ENCODE data around the gene EYS. TPM values are rescaled to one million over a fixed set of nuclear protein-coding genes. Genes with fewer than 3 reads are reported as not detected.

Gene EYS
- total RNA-seq, 1 experiment from 2014 or later: not detected

GRCh38 chr6:63941747-63942470 lies 1765.1 kb downstream of the EYS start:
- Histone ChIP-seq H3K4me3 (replicated peaks in 1 of 2; ENCODE audit: low read depth in 1 of 2, low read length in 2 of 2) (no peak overlapping the region), H3K9ac (ENCODE audit: low read length) (no peak overlapping the region), H2AFZ (ENCODE audit: low read depth, low read length, poor library complexity, severe bottlenecking) (no peak overlapping the region), H3K4me1 (ENCODE audit: control insufficient read depth in 1 of 2, insufficient read depth in 2 of 2, low read length in 2 of 2) (no peaks in the 10 kb centered on the region), H3K27me3 (ENCODE audit: insufficient read depth, low read length) (no peaks in the 10 kb centered on the region), H3K9me2 (ENCODE audit: insufficient read depth) (no peaks in the 10 kb centered on the region), H3K36me3 (ENCODE audit: control insufficient read depth in 1 of 2, insufficient read depth in 2 of 2, low read length in 2 of 2) (no peaks in the 10 kb centered on the region), H3K27ac (ENCODE audit: low read depth, low read length) (no peak overlapping the region), H3K4me2 (ENCODE audit: low read length) (no peak overlapping the region), H3K9me3 (ENCODE audit: control insufficient read depth in 1 of 2, insufficient read depth in 1 of 2, low read depth in 1 of 2, low read length in 2 of 2) (no peaks in the 10 kb centered on the region), H4K20me1 (ENCODE audit: insufficient read depth) (no peaks in the 10 kb centered on the region), H3K79me2 (ENCODE audit: insufficient read depth, low read length) (no peaks in the 10 kb centered on the region)
- intact Hi-C loops (cut with micrococcal nuclease): no loop called here
- TF ChIP-seq TCF7L2 (IDR thresholded peaks at IDR 0.05; ENCODE audit: borderline replicate concordance, extremely low read depth, insufficient read depth, insufficient read length) (no peak), CEBPB (IDR thresholded peaks at IDR 0.05; ENCODE audit: low read depth) (no peak), CBX3 (IDR thresholded peaks at IDR 0.05; ENCODE audit: low read depth) (no peak), EGR1 (IDR thresholded peaks at IDR 0.05; ENCODE audit: low read depth) (no peak), ZFX (IDR thresholded peaks at IDR 0.05) (no peak), POLR2AphosphoS5 (IDR thresholded peaks at IDR 0.05; ENCODE audit: low read depth, low read length) (no peak), JUND (IDR thresholded peaks at IDR 0.05) (no peak), ELF1 (IDR thresholded peaks at IDR 0.05; ENCODE audit: borderline replicate concordance, low read depth) (no peak), FOSL1 (IDR thresholded peaks at IDR 0.05; ENCODE audit: low read depth) (no peak), SIN3A (IDR thresholded peaks at IDR 0.05; ENCODE audit: low read depth) (no peak)
- RAD21 ChIA-PET (ENCODE audit: low non-redundant PET in 1 of 2, low total read pairs in 2 of 2, uncharacterized antibody in 2 of 2, unreplicated experiment in 2 of 2): no interaction called here
- CTCF ChIA-PET: no interaction called here
- POLR2A ChIA-PET: no interaction called here
- no TSS peak for BruUV-seq (replicated peaks)
- DNase-seq (ENCODE audit: low read depth, low spot score): no peak
- ATAC-seq: no peak

DNA sequence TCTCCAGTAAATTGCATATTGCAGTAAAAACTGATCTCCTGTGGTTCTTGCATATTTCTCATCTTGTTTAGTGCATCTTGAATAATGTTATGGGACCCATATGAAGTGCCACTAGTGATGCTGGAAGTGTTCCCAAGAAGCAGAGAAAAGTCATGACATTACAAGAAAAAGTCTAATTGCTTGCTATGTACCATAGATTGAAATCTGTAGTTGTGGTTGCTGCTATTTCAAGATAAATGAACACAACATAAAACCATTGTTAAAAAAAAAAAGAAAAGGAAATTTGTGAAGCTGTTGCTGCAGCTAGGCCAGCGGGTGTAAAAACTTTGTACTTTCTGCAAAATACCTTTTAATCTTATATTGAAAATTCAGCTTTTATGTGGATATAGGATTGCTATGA lies 1767.0 kb downstream of the EYS start:
- no peak overlapping the region for H2AFZ ChIP-seq (ENCODE audit: low read depth, low read length, poor library complexity, severe bottlenecking)
- no peaks in the 10 kb centered on the region for H3K27me3 ChIP-seq (ENCODE audit: insufficient read depth, low read length)
- intact Hi-C loops (cut with micrococcal nuclease): no loop called here
- no peaks in the 10 kb centered on the region for H3K36me3 ChIP-seq (ENCODE audit: control insufficient read depth in 1 of 2, insufficient read depth in 2 of 2, low read length in 2 of 2)
- no peak overlapping the region for H3K4me2 ChIP-seq (ENCODE audit: low read length)
- RAD21 ChIA-PET (ENCODE audit: low non-redundant PET in 1 of 2, low total read pairs in 2 of 2, uncharacterized antibody in 2 of 2, unreplicated experiment in 2 of 2): no interaction called here
- no peaks in the 10 kb centered on the region for H3K9me2 ChIP-seq (ENCODE audit: insufficient read depth)
- no peaks in the 10 kb centered on the region for H3K4me1 ChIP-seq (ENCODE audit: control insufficient read depth in 1 of 2, insufficient read depth in 2 of 2, low read length in 2 of 2)
- no peak overlapping the region for H3K27ac ChIP-seq (ENCODE audit: low read depth, low read length)
- no peak overlapping the region for H3K4me3 ChIP-seq (replicated peaks in 1 of 2; ENCODE audit: low read depth in 1 of 2, low read length in 2 of 2)
- CTCF ChIA-PET: no interaction called here
- H4K20me1 ChIP-seq (ENCODE audit: insufficient read depth): no peaks in the 10 kb centered on the region
- BruUV-seq (replicated peaks): no TSS peak
- DNase-seq (ENCODE audit: low read depth, low spot score) (no peak), ATAC-seq (no peak)
- H3K9me3 ChIP-seq (ENCODE audit: control insufficient read depth in 1 of 2, insufficient read depth in 1 of 2, low read depth in 1 of 2, low read length in 2 of 2): no peaks in the 10 kb centered on the region
- H3K9ac ChIP-seq (ENCODE audit: low read length): no peak overlapping the region
- H3K79me2 ChIP-seq (ENCODE audit: insufficient read depth, low read length): no peaks in the 10 kb centered on the region
- POLR2A ChIA-PET: no interaction called here
- TF ChIP-seq FOSL1 (IDR thresholded peaks at IDR 0.05; ENCODE audit: low read depth) (no peak), RAD21 (IDR thresholded peaks at IDR 0.05; ENCODE audit: low read depth) (no peak), JUND (IDR thresholded peaks at IDR 0.05) (no peak), SRF (IDR thresholded peaks at IDR 0.05; ENCODE audit: low read depth) (no peak), ZFX (IDR thresholded peaks at IDR 0.05) (no peak), EGR1 (IDR thresholded peaks at IDR 0.05; ENCODE audit: low read depth) (no peak), ELF1 (IDR thresholded peaks at IDR 0.05; ENCODE audit: borderline replicate concordance, low read depth) (no peak), CEBPB (IDR thresholded peaks at IDR 0.05; ENCODE audit: low read depth) (no peak), REST (IDR thresholded peaks at IDR 0.05; ENCODE audit: low read depth) (no peak), YY1 (IDR thresholded peaks at IDR 0.05; ENCODE audit: extremely low read depth, insufficient replicate concordance, low read depth, low read length) (no peak), EZH2phosphoT487 (IDR thresholded peaks at IDR 0.05; ENCODE audit: borderline replicate concordance) (no peak), ATF3 (IDR thresholded peaks at IDR 0.05) (no peak), TCF7L2 (IDR thresholded peaks at IDR 0.05; ENCODE audit: borderline replicate concordance, extremely low read depth, insufficient read depth, insufficient read length) (no peak)
- TF ChIP-seq, protein P1, sequence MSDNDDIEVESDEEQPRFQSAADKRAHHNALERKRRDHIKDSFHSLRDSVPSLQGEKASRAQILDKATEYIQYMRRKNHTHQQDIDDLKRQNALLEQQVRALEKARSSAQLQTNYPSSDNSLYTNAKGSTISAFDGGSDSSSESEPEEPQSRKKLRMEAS (IDR thresholded peaks at IDR 0.05): no peak
